A549 treated with CORT108297 at 1 μM for 4 hours (cell line): ENCODE results near the gene NOS1AP. TPM values are rescaled to one million over a fixed set of nuclear protein-coding genes. Genes with fewer than 3 reads are reported as not detected.

Experiments used
- total RNA-seq: library from RNA; stranded (reverse); fragments of 200-300 nt; extraction: Qiagen RNA extraction; gene quantifications from 5 replicates; pipeline ENCODE4 v1.2.3, GENCODE V29; 2022

NOS1AP gene
- total RNA-seq, result 0.33 to 0.51 TPM (median 0.40 TPM) in 5 replicates

GRCh38 chr1:162069334-162070093, at the start of gene NOS1AP:
TSS of gene NOS1AP (plus strand) at chr1:162069691. CDS start at chr1:162070178, 487 bp downstream.

DNA sequence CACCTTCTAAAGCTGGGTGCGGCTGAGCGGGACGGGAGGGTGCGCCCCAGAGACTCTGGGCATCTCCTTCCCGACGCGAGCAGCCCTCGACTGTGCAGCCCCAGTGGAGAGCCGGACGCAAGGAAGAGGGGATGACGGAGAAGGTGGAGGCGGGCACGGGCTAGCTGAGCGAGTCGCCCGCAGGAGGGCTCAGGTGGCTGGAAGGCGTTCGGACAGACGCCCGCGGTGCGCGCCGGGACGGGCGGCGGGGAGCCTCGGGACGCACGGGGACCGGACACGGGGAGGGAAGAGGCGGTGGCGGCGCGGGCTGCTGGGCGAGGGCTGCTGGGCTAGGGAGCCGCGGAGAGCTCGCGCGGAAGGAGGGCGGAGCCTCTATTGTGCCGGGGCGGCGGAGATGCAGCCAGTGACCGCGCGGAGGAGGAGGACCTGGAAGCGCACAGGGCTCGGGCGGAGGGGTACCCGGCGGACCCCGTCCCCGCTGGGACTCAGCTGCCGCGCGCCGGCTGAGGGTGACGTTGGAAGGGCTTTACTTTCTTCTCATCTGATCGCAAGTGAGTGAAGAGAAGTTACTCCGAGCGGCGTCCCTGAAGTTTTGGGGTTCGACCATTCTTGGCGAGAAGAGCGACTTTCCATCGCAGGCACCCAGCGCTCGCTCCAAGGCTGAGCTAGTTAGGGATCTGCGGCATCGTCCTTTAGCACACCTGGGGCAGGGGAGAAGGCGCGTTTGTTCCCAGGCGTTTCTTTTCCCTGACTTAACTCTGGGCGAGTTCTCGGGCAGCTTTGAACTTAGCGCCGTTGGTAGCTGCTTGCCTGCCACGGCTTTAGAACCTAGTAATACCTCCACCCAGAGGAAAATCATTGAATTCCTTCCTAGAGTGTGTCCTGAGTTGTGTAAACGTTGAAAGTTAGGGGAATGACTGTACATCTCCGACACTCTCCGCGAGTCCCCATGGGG, 45.7 kb upstream of the NOS1AP start, which contains the start of gene OLFML2B:
OLFML2B (minus strand) TSS at position 323 of the 955 bp plus-strand sequence. CDS start 439 bp downstream, outside the sequence.

GRCh38 chr1:162376691-162377090, 307.2 kb downstream of the NOS1AP start, which contains the start of gene SPATA46:
TSS of gene SPATA46 (minus strand) at chr1:162376854. CDS start at chr1:162376790, 64 bp downstream.

GRCh38 chr1:162381383-162381782, 311.9 kb downstream of the NOS1AP start, which contains the start of gene C1orf226:
TSS of gene C1orf226 (plus strand) at chr1:162381728. CDS start at chr1:162381902, 174 bp downstream.

DNA sequence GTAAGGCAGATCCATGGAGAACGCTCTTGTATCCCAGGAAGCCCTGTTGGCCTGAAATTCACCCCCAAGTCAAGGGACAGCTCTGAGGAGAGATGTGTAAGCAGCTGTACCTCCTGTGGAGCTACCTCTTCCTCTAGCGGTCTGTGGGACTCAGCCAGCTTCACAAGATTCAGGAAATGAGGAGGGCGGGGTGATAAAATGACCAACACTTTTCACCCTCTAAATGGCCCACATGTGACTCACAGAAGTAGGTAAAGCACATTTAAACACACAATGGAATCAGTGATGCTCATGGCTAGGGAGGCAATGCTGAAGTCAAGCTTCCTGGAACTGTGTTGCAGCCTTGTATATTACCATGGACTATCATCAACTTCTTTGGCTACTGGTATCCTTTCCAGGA, 342.5 kb downstream of the NOS1AP start, which contains the start of gene SH2D1B:
SH2D1B (minus strand) TSS at position 135 of the 400 bp plus-strand sequence; CDS start at position 15, 120 bp downstream.

Other genes starting within 250 kb of the NOS1AP start
- gene OLFML2B, start 45.8 kb upstream of the NOS1AP start, total RNA-seq, result 0.39 to 0.49 TPM (median 0.47 TPM) in 5 replicates